Heart right ventricle (tissue), 16 donors: Measurements from ENCODE around the gene HTR1D. TPM values are rescaled to one million over a fixed set of nuclear protein-coding genes. Genes with fewer than 3 reads are reported as not detected.

ENCODE experiments used
- ATAC-seq, 8 donors: fragments of 200-7000 bp; cut with Tn5 transposase; one replicate each; pipeline ENCODE4 v1.9.1; 2020; ENCODE audit warnings: mild to moderate bottlenecking in 8 of 8, moderate library complexity in 8 of 8, moderate number of reproducible peaks in 1 of 8
- DNase-seq, 2 donors: peaks; one replicate each; pipeline ENCODE4 v3.0.0-alpha.2; 2020
- H3K27ac ChIP-seq, 10 donors: fragments of 200-600 bp; sonication (generic) in 2 of 10; one replicate each; pipeline versions ENCODE4 v1.5.0 to v1.8.0; 2020 to 2022; ENCODE audit warnings: mild to moderate bottlenecking in 3 of 10
- H3K27me3 ChIP-seq, 7 donors: fragments of 200-600 bp; one replicate each; pipeline ENCODE4 v1.8.0; 2021 to 2022; ENCODE audit warnings: mild to moderate bottlenecking in 2 of 7
- H3K36me3 ChIP-seq, 9 donors: fragments of 200-600 bp; sonication (generic) in 1 of 9; one replicate each; pipeline versions ENCODE4 v1.5.0 to v1.8.0; 2020 to 2022; ENCODE audit warnings: mild to moderate bottlenecking in 2 of 9
- H3K4me1 ChIP-seq, 9 donors: fragments of 200-600 bp; sonication (generic) in 1 of 9; one replicate each; pipeline versions ENCODE4 v1.5.0 to v1.8.0; 2020 to 2022; ENCODE audit warnings: mild to moderate bottlenecking in 4 of 9
- H3K4me3 ChIP-seq, 10 donors: fragments of 200-600 bp; sonication (generic) in 2 of 10; one replicate each; pipeline versions ENCODE4 v1.5.0 to v1.8.0; 2020 to 2022; ENCODE audit warnings: mild to moderate bottlenecking in 7 of 10, moderate library complexity in 2 of 10
- H3K9me3 ChIP-seq, 11 donors: fragments of 200-600 bp in 10 of 11; sonication (generic) in 2 of 11; one replicate each; pipeline versions ENCODE4 v1.5.0 to v1.8.0; 2013 to 2022; ENCODE audit warnings: mild to moderate bottlenecking in 2 of 11, control low read depth in 1 of 11, moderate library complexity in 1 of 11
- WGBS, 2 donors: extraction: QIAGEN DNeasy Blood & Tissue Kit; methylation state at CpG; one replicate each; pipeline ENCODE4 v1.1.7; 2013; ENCODE audit warnings: inconsistent platforms in 1 of 2; 5-methylcytosine and 5-hydroxymethylcytosine counted together
- intact Hi-C, 10 donors: fragments of 100-400 bp; cut with DNase I; formaldehyde crosslinking; loops; one replicate each; pipeline versions ENCODE4 v1.11.1 to v1.14.2; 2022
- polyA plus RNA-seq, 2 donors: library from polyadenylated mRNA; stranded (reverse); fragments of 200-250 nt; gene quantifications; one replicate each; pipeline ENCODE4 v1.2.3, GENCODE V29; 2013
- total RNA-seq, 10 donors: library from RNA; stranded (reverse); fragmentation: NEBNext Ultra II Directional in 3 of 10; extraction: Animal tissue kit (Norgen Biotek cat#: 25700) in 3 of 10; gene quantifications; one replicate each; pipeline versions ENCODE4 v1.2.1 to v1.2.4, GENCODE V29; 2021 to 2023
- TF ChIP-seq, protein P1 (sequence below), 9 donors: fragments of 200-600 bp; sonication (generic) in 2 of 9; IDR thresholded peaks; one replicate each; pipeline versions ENCODE4 v1.5.0 to v1.8.0; 2021 to 2022; ENCODE audit warnings: antibody characterized with exemption in 9 of 9, mild to moderate bottlenecking in 5 of 9, moderate library complexity in 1 of 9
- donor health status: Arrhythmogenic right ventricular cardiomyopathy.
- donor health status: ischemic (EF 13 %, LVEDD 7.1; RV severe dilation, severe dysfunction).
- donor health status: healthy with polysubstance abuse.
- donor health status: DM: no; HTN: yes; CAD: no.
- donor health status: DM: no; HTN: no; CAD: no.
- donor health status: ischemic (EF 25% LVEDD 6.9; RV normal size, moderate dysfunction).
- donor health status: ischemic (EF 25% LVEDD 5.7; RV mildly dilated, moderate dysfunction).
- donor health status: healthy.
- donor health status: DM: yes; HTN: yes; CAD: no.
- donor health status: Ischemic cardiomyopathy.
- donor health status: ischemic (EF 35%, LVEDD 5.7; RV mildly dilated, moderate dysfunction).
- donor health status: nonischemic (EF 11% LVEDD 7.7; RV severe dilation, severe dysfunction).
- donor health status: DM: yes; HTN: yes; CAD: no.
- donor health status: PGD.
- donor health status: ischemic (EF 29% LVEDD 5.4; RV normal size, mild dysfunction).
- donor health status: nonischemic (EF 23%, LVEDD 6.1; RV moderate dilation, normal function).

Gene HTR1D
- total and polyA plus RNA-seq, 12 donors = 0.01 to 0.07 TPM; not detected in 10

DNA sequence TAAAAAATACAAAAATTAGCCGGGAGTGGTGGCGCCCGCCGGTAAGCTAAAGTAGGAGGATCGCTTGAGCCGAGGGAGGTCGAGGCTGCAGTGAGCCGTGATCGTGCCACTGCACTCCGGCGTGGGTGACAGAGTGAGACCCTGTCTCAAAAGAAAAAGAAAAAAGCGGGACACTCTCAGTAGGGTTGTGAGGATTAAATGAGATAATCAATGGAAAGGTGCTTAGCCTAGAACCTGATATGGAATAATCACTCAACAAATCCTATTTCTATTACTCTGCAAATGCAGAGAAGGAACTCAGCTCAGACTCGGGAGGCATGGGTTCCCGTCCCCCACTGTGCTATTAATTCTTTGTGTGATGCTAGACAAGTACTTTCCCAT is 48.1 kb downstream of the HTR1D start:
- peak overlapping the region in 9 of 10 donors; percentile 90 to 98 (median 96) for H3K27ac ChIP-seq
- DNase-seq (no peak), ATAC-seq (peak in 3 of 8 donors; percentile 1 to 3 (median 2))
- peaks cover 6 to 63% (median 45%) of the 10 kb centered on the region in 9 donors for H3K4me1 ChIP-seq
- intact Hi-C loops = loop anchor here in 2 of 10 donors (5.0 kb wide), 1 partner anchor 47 kb away; no protein-coding TSS in a partner anchor
- no peaks in the 10 kb centered on the region for H3K9me3 ChIP-seq
- no peaks in the 10 kb centered on the region for H3K27me3 ChIP-seq
- WGBS, 2 donors = 42 to 48% methylated on average over 14 of the region's 14 CpGs
- peak overlapping the region in 9 of 10 donors; percentile 78 to 95 (median 91) for H3K4me3 ChIP-seq
- TF ChIP-seq, protein P1, sequence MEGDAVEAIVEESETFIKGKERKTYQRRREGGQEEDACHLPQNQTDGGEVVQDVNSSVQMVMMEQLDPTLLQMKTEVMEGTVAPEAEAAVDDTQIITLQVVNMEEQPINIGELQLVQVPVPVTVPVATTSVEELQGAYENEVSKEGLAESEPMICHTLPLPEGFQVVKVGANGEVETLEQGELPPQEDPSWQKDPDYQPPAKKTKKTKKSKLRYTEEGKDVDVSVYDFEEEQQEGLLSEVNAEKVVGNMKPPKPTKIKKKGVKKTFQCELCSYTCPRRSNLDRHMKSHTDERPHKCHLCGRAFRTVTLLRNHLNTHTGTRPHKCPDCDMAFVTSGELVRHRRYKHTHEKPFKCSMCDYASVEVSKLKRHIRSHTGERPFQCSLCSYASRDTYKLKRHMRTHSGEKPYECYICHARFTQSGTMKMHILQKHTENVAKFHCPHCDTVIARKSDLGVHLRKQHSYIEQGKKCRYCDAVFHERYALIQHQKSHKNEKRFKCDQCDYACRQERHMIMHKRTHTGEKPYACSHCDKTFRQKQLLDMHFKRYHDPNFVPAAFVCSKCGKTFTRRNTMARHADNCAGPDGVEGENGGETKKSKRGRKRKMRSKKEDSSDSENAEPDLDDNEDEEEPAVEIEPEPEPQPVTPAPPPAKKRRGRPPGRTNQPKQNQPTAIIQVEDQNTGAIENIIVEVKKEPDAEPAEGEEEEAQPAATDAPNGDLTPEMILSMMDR (IDR thresholded peaks at IDR 0.05) = no peak
- no peaks in the 10 kb centered on the region for H3K36me3 ChIP-seq

DNA sequence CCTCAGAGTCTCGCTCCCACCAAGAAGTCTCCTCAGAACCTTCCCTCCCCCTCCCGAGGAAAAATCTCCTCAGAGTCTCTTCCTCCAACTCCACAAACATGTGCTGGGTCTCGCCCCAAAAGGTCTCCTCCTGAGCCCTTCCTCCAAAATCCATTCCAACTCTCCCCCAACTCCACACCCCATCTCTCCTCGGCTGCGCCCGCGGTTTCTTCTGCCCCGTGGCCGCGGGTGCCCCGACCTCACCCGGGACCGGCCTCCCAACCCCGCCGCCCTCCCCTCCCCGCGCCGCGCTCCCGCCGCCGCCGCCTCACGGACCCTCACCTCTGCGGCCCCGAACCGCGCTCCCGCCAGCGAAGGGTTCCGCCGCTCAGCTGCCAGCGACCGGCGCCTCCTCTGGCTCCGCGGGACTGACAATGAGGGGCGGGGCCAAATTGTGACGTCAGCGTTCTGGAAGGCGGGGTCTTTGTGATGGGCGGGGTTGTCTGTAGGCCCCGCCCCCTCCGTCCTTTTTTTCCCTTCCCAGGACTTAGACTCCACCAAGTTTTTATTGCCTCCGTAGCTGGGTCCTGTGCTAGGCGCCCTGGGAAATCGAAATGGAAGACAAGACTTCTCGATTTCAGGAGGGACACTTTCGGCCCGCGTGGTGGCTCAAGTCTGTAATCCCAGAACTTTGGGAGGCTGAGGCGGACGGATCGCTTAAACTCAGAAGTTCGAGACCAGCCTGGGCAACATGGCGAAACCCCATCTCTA is 48.7 kb downstream of the HTR1D start, which contains the start of gene LUZP1:
Gene LUZP1 (minus strand): TSS at position 412 of the 750 bp plus-strand sequence.
- DNase-seq = peak; percentile 91 to 92
- H3K4me3 ChIP-seq = peak within 1 kb of the TSS; percentile 54 to 95 (median 90)
- ATAC-seq = peak; percentile 92 to 98 (median 94)
- intact Hi-C loops = loop anchor here in 3 of 10 donors (1.0 to 5.0 kb wide), 2 partner anchors 9 to 46 kb away; no protein-coding TSS in a partner anchor
- peaks cover 6 to 69% (median 46%) of the 10 kb centered on the region in 9 donors for H3K4me1 ChIP-seq
- H3K27me3 ChIP-seq = no peaks in the 10 kb centered on the region
- H3K9me3 ChIP-seq = no peaks in the 10 kb centered on the region
- WGBS, 2 donors = 7 to 8% methylated on average over 46 to 56 of the region's 56 CpGs
- no peaks in the 10 kb centered on the region for H3K36me3 ChIP-seq
- TF ChIP-seq, protein P1 (IDR thresholded peaks at IDR 0.05) = peak in 1 of 9 donors; percentile 21
- peak within 1 kb of the TSS; percentile 87 to 98 (median 96) for H3K27ac ChIP-seq

DNA sequence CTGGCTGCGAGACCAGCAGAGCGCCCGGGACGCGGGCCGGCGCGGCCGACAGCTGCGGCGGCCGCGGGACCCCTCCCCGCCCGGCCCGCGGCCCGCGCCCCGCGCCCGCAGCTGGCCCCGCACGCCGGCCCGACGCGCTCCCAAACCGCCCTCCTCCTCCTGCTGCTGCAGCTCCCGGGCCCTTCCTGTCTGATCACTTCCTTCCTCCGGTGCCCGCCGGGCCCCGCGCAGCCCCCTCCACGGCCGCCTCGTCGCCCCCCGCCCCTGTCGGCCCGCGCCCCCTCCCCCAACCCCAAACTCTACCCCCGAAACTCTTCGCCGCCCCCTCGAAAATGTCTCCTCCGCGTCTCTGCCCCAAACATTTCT is 49.2 kb downstream of the HTR1D start:
- WGBS, 2 donors = 1 to 2% methylated on average over 23 to 49 of the region's 49 CpGs
- TF ChIP-seq, protein P1 (IDR thresholded peaks at IDR 0.05) = no peak
- Histone ChIP-seq H3K27ac (peak overlapping the region; percentile 87 to 98 (median 96)), H3K9me3 (no peaks in the 10 kb centered on the region), H3K27me3 (no peaks in the 10 kb centered on the region), H3K4me3 (peak overlapping the region; percentile 54 to 95 (median 90)), H3K36me3 (no peaks in the 10 kb centered on the region), H3K4me1 (peaks cover 6 to 74% (median 51%) of the 10 kb centered on the region in 9 donors)
- DNase-seq (peak; percentile 31 to 48), ATAC-seq (peak in 4 of 8 donors; percentile 14 to 54 (median 44))
- intact Hi-C loops = loop anchor here in 3 of 10 donors (1.0 to 5.0 kb wide), 2 partner anchors 9 to 46 kb away; no protein-coding TSS in a partner anchor

DNA sequence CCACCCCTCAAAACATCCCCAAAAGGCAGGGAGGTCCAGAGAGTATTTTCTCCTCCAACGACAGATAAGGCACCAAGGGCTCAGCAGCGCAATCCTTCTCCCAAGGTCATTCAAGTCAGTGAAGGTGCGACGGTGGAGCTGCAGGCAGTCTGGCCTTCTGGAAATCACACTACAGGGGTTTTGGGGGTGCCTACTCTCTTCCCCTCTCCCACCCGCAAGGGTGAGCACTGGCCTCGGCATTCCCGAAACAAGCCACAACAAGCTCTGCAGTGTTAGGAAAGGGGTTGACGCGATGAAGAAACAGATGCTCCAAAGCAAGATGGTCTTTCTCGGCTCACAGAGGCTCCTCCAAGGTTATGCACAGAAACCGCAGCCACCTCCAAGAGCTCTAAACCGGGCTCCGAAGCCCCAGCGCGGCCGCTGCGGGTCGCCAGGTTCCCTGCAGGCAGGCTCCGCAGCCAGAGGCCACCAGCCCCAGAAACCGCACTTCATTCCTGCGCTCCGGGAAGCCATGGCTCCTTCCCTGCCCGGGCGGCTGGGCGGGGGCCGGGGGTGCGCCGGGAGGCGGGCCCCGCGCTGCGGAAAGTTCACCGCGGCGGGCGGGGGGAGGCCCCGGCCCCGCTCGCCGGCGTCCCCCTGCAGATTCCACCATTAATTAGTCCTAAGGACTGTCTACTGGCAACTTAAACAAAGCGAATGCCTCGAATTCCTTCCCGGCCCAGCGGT is 49.8 kb downstream of the HTR1D start:
- intact Hi-C loops = loop anchor here in 3 of 10 donors (1.0 to 5.0 kb wide), 2 partner anchors 10 to 45 kb away; no protein-coding TSS in a partner anchor
- 1% methylated on average over 44 to 45 of the region's 45 CpGs for WGBS, 2 donors

More for the DNA sequence above, 49.8 kb downstream of the HTR1D start:
- peak; percentile 34 to 62 (median 46) for ATAC-seq
- Histone ChIP-seq H3K27ac (peak overlapping the region; percentile 87 to 98 (median 96)), H3K4me1 (peaks cover 6 to 80% (median 57%) of the 10 kb centered on the region in 9 donors), H3K36me3 (no peaks in the 10 kb centered on the region), H3K4me3 (peak overlapping the region; percentile 54 to 95 (median 90)), H3K27me3 (no peaks in the 10 kb centered on the region), H3K9me3 (no peaks in the 10 kb centered on the region)
- DNase-seq = peak; percentile 37 to 55
- TF ChIP-seq, protein P1 (IDR thresholded peaks at IDR 0.05) = no peak
